Stimulated activated CD4-positive, alpha-beta T cell treated with anti-CD3 and anti-CD28 coated beads, Interleukin-2, amount 100 ng/mL, for 24 hours (primary cell): ENCODE results near the gene DPEP3.

Source experiments
- DNase-seq, 2 donors: peaks; one replicate each; pipeline ENCODE4 v3.0.0-alpha.2; 2020

DPEP3 gene

DNA sequence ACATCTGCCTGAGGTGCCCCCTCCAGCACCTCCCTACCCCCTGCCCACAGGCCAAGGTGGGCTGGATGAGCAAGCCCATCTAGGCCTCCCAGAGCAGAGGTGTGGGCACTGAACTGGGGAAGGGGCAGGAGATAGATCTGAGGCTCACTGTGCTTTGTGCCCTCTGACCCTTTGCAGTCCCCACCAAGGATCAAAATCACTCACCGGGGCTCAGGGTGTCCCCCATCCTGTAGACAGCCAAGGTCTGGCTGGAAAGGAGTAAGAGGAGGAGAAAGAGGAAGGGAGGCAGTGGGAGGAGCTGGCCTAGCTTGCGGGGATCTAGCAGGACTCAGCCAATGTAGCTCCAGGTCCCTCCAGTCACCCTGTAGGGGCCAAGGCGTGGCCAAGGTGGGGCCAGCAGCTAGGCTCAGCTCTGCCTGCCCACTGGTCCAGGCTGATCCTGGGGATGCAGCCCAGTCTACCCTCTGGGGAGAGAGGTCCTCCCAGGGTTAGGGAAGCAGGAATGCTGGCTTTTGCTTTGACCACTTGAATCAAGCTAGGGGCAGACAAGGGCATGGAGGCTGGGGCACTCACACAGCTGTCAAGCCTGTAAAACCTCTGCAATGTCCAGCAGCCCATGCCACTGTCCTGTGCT, 13.6 kb downstream of the DPEP3 start:
- no peak for DNase-seq

DNA sequence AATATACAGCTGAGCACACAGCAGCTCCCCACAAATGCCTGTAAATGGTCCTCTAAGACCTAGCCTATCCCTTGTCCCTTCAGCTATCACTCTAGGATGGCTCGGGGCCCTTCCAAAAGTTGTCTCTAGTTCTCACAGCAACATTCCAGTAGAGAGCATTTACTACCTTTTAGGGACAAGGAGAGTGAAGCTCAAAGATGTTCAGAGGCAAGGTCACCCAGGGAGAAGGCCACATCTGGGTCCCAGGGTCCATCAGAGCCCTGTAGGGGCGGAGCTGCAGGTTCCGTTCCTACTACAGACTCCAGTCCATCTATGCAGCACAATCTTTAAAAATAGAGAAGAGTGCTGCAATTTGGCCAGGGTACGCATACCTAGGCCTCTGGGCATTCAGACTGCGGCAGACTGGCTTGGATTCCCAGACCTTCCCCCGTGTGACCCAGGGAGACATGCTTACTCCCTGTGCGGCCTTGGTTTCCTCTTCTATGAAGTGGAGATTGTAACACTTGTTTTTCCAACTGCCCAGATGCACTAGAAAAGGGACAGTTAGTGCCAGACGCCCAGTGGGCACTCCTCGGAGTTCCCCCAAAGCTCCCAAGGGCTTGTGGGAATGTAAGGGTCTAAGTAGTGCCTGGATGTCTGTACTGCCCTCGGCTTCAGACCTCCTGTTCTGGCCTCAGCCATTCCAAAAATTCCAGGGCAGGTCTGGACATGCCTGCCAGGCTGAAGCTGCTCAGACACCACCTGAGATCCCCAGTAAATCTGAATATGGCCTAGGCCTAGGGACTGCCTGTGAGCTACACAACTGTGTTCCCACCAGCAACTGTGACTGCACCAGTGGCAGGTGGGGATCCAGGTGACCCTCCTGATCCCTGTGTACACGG, 14.4 kb downstream of the DPEP3 start:
- DNase-seq = no peak

DNA sequence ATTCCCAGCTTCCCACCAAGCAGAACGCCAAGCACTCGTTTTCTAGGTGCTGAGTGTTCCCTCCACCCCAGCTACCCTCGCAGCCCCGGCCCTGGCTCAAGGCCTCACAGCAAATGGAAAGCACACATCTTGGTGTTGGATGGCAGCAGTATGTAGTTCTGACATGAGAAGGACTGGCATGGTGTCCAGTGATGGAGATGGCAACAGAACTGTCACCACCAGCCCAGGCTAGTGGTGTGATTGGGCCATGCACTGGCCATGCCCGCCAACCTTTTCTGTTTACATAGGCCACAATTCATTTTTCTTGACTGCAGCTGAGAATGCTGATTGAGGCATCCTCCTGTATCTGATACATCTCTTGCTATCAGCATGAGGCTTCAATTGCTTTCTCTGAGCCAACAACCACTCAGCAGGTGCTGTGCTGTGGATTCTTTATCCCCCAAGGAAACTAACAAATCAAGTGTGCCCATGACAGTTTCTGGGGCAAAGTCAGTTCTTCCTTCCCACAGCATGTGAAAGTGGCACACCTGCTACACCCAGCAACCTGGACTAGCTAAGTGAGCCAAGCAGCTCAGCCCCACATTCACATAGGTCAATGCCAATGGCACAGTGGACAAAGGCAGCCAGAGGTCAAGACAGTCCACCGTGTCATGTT, 15.7 kb downstream of the DPEP3 start:
- DNase-seq = no peak

DNA sequence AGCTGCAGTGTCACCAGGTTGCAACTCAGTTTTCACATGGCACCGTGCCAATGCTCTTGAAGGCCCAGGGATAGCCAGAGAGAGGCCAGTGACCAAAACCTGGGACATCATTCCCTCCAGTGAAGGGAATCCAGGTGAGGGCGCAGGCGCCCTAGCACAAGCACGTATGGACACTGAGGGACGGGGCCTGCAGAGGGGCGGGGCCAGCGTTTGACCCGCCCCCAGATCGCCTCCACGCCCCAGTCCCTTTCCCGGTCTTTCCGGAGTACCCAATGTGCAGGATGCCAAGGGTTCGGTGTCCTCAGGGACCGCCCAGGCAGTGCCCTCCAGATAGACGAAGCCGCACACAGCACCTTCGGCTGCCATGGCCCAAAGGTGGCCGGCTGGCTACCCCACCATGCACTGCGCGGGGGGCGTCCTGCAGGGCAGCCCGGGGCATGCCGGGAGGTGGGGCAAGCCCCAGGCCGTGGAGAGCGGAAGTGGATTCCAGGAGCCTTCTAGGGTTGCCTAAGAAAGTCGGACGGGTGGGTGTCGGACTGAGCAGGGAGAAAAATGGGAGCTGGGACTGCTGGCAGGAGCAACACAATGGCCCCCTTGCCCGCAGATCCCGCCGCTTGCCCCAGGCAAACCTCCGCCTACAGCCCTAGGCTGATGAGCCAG, 16.5 kb downstream of the DPEP3 start:
- no peak for DNase-seq

DNA sequence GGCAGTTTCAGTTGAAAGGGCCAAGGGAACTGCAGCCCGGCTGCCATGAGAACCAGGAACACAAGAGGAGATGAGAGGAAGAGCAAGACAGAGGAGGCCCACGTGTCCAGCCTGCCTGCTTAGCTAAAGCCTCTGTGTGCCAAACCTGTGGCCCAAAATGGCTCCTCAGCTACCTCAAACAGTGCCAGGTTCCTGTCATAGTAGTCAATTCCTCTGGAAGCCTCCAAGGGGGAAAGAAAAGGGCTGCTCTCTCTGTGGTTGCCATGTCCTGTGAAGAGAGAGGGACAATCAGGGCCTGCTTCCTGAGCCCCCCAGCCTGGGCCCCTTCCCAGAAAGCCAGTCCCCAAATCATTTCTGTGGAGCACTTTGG, 17.0 kb downstream of the DPEP3 start:
- DNase-seq = no peak

DNA sequence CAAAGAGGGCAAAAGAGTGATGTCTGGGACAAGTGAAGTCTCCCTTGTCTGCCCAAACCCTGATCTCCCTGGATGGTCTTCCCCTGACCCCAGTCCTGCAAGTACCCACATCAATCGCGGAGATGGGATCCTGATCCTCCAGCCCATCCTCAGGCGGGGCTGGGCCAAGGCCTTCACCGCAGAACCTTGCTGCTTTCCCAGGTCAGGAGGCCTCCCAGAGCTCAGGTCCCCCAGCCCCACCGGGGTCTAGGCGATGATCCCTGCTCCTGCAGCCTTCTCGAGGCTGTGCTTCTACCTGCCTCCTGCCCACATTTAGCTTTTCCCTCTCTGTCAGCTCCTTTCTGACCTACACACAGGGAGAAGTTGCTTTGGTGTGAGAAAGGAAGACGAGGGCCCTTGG, 18.2 kb downstream of the DPEP3 start:
- DNase-seq = no peak

DNA sequence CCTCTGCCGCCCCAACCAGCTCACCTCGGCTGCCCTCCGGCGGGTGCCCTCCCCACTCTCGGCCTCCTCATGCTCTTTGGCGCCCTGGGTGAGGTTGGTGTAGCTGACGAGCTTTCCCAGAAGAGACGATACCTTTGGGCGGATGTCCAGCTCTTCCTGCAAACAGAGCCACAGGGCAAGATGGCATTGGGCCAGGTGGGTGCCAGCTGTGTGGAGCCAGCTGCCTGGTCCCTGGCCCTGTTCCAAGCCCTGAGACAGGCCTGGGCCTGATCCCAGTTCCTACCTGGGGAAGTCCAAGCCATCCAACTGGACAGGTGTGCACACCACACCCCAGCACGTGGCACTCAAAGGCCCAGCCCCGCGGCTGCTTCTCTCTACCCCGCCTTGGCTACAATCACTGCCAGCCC, 18.7 kb downstream of the DPEP3 start:
- DNase-seq = no peak

DNA sequence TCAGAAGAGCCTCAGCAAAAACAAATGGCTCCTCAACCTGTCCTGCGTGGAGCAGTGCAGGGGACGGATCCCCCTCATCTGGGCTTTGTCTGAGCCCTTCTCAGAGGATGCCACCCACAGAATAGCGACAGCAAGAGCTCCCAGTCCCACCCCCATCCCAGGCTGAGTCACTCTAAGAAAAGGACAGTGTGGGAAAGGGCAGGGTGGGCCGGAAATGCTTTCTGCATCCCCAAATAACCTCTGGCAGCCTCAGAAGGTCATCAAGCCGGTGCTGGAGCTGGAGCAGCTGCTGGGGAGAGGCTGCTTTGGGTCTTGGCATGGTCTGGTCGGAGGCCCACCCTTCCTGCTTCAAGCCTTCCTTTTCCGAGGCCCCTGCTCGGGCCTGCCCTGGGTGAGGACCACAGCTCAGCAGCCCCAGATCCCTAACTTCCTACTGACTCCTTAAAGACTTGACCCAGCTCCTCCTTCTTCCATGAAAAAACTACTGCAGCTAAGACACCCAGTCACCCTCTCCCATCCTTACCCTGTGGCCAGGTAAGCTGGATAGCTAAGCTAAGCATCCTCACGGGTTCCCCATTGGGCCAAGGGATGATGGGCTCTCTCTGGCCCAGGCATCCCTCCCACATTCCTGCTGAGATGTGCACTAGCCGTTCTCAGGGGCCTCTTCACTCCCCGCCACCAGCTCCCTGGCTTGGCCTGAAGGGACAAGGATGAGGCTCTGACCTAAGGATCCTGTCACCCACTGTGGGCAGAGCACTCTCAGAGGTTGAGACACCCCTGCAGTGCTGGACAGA, 20.6 kb downstream of the DPEP3 start:
- DNase-seq = no peak

DNA sequence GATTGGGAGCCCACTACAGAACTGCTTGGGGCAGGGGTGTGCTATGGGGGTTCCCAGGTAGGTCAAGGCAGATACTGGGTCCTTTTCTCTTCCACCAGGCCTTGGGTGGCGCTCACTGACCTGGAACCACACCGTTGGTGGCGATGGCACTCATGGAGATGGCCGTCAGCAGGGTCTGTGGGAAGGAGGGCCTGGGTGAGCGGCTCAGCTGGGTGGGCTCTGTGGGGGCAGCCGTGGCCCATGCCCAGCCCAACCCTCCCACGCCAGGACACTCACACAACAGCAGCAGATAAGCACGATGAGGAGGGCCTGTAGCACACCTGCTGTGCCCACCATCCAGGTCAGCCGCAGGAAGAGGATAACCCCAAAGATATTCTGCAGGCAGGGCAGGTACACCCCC, 22.7 kb downstream of the DPEP3 start:
- no peak for DNase-seq

DNA sequence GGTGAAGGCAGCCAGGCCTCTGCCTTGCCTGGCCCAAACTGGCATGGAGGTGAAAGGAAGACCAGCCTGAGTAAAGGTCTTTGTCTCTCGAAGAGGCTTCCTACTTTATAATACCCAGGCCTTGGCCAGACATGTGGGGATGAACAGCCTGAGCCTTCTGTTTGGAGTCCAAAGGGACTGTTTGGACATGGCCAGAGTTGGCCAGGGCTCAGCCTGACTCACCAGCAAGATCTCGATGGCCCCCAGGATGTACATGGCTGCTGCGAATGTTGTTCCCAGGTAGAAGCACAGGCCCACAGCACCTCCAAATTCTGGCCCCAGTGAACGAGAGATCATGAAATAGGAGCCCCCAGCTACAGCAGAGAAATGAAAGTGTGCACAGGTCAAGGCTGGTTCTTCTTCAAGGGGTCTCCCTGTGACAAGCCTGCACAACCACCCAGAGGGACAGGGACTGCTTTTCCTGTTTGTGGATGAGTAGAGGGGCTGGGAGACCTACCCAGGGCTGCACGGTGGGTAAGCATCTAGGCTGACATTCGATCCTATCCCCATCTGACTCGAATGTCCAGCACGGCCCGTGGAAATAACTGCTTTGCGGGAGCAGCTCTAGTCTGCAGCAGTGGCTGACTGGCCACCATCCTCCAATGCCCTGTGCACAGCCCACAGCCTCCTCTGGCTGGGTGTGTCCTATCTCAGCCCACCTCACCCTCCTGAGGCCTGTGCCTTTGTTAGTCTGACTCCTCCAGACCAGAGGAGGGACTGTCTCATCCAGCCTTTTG, 25.7 kb downstream of the DPEP3 start:
- no peak for DNase-seq

DNA sequence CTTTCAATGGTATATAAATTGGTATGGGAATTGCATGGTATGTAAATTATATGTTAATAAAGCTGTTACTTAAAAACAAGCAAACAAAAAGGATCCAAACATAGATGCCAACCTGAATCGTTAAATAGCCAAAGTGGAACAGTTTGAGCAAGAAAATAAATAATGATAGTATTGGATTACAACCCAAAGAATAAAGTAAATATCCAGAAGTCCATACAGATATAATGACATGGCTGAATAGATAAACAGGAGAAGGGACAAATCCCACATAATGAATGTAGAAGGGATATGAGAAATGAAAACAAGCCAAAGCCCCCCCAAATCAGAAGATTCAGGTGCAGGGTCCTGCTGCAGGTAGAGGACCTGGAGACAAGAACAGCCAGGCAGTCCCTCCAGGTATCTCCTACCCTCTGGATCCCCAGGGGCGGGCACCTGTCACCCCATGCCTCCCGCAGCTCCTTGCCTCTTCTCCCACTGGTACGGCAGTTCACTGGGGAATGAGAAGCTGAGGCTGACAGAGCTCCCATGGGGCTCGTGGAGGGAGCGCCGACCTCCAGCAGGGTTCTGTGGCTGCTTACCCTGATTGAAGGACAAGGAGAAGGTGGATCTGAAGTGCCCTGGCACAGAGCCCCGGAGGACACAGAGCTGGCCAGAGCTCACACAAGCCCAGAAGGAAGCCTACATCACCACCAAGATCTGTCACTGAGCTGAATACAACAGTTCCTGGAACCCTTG, 26.5 kb downstream of the DPEP3 start:
- DNase-seq = no peak

DNA sequence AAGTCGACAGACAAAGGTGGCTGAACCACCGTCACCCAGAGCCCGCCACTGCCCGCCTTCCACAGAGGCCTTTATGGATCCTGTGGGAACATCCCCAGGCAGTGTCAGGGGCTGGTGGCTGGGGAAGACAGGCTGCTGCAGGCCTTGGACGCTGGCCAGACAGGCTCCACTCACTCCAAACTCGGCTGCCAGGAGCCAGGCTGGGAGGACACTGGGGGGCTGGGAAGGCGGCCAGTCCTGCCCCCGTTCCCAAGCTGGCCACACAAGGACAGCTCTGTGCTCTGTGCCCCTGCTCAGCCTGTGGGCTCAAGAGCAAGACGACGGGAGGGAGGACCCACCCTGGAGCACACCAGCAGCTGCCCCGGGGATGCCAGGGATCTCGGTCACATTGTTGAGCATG, 28.8 kb downstream of the DPEP3 start:
- no peak for DNase-seq

DNA sequence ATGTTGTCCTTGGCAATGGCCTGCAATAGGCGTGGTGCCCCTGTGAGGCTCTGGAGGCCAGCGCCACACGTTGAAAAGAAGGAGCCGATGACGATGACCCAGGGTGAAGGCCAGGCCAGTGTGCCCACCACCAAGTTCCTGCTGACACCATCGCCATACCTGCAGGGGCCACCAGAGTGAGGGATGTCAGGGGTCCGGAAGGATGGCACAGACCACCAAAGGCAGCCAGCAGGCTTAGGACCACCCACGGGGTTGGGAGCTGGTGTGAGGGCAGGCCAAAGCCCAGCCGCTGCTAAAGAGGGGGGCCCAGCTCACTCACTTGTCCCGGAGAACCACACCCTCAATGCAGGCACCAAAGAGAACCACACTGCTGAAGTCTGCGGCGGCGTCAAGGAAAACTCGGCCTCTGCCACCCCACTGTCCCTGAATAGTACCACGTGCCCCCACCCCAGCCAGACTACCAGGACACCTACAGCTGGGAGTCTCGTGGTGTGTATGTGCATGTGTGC, 29.9 kb downstream of the DPEP3 start:
- no peak for DNase-seq

DNA sequence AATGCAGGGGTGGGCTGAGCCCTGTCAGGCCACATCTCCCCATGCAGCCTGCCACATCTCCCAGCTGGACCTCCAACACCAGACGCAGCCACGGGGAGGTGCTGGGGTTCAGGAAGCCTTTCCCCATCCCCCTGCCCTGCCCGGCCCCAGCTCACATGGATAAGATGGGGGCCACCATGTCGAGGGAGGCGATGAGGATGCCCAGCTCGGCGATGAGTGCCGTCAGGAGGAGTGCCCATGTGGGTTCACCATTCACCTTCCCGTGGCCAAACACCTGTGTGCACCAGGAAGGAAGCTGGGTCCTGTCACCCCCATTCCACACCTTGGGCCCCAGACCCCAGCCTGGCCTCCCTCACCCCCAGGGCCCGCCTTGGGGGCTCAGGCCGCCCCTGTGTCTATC, 30.7 kb downstream of the DPEP3 start:
- no peak for DNase-seq

DNA sequence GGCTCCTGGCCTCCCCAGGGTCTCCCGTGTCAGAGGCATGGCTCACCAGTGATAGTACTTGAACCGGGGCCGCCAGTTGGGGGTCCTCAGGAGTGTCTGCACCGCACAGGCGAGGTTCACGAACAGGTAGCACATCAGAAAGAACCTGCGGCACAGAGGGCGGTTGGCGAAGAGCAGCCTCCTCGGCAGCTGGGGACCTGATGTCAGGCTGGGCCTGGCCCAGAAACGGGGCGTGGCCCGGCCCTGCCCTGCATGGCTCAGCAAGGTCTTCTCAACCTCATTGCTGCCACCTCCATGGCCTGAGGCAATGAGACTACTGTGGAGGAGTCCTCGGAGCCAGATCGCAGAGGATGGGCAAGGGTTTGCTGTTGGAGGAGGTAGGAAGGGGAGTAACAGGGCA, 32.3 kb downstream of the DPEP3 start:
- no peak for DNase-seq

DNA sequence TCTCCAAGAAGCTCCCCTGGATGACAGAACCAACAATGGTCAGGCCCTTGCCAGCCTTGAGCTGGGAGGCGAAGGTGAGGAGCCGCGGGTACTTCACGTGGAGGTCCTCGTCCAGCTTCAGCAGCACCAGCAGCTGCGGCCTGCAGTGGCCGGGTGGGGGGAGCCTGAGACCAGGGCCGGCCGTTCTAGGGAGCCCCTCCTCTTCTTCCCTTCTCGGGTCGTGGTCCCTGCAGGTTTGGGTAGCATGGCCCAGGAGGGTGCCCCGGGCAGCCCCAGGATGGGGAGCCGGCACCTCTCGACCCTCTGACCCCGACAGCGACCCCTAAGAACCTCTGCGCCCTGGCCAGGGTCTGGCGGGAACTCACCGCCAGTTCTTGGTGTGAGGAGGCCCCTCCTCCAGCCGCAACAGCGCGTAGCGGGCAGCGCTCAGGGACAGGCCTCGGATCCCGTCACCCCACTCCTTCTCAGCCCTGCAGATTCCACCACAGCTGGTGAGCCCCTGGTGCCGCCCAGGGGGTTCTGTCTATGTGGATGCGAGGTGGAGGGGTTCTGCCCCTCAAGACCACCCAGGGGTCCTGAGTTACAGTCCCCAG, 33.2 kb downstream of the DPEP3 start:
- DNase-seq = no peak

DNA sequence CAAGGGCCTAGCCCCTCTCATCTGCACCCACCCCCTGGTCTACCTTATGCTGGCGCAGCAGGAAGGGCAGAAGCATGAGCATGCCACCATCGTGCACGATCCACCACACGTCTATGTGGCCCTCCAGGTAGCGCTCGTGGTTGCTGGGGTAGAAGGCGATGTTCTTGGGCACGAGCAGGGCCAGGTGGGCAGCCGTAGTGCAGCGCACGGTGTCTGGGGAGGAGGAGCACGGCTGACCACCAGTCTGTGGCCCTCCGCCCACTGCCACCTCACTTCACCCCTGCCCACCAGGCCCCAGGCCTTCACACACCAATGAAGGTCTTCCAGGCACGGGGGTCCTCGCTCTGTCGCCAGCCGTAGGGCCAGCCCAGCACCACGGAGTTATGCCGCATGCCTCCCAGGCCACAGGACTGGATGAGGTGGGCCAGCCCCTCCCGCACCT, 34.1 kb downstream of the DPEP3 start:
- no peak for DNase-seq

DNA sequence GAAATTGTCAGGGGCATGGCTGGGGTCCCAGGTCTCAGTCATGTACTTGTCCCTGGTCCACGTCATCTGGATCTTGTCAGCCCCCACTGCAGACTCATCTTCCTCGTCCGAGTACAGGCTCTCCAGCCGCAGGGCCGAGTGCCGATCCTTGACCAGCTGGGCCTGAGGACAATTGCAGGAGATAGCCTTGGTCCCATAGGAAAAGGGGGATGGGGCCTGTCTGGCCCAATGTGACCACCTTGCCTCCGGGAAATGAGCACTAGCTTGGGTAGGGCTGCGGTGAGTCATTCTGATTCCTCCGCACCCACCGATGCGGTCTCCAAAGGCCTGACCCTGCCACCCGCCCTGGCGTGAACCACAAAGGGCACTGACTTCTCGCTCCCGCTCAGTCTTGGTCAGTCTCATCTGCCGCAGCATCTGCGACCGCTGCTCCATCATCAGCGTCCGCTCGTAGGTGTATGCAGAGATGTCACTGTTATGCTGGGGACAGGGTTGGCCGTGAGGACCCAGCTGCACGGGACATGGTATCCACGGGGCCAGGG, 34.8 kb downstream of the DPEP3 start:
- DNase-seq = no peak

DNA sequence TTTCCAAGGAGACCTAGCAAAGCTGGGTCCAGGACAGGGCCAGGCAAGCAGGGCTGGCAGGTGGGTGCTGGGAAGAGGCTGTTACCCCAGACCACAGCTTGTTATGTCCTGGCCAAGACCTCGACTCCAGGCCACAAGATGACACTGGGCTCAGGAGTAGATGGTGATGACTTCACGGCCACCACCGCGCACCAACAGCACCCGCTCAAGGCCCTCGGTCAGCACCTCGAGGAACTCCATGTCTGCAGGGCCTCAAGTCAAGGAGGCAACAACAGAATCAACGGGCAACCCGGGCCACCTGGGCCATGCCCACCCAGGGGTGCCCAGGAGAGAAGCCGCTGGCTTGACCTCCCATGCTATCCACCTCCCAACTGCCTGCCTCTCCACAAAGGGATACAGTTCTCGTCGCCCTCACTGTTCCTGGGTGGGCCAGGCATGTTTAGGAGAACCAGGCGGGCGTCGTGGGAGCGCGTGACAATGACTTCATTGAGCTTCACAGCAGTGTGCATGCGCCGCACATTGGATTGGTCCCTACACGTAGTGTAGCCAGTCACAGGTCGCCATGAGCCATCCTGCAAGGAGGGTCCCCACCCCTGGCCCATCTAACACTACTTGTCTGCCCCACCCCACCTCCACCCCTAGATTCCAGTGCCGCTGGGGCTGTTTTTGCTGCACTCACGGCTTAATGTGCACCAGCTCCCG, 35.5 kb downstream of the DPEP3 start:
- no peak for DNase-seq
